Measurements from ENCODE around the gene DNMT3L.
A peak's percentile ranks its signal among the peaks of the same experiment; 100 is the strongest.

The DNMT3L gene

DNA sequence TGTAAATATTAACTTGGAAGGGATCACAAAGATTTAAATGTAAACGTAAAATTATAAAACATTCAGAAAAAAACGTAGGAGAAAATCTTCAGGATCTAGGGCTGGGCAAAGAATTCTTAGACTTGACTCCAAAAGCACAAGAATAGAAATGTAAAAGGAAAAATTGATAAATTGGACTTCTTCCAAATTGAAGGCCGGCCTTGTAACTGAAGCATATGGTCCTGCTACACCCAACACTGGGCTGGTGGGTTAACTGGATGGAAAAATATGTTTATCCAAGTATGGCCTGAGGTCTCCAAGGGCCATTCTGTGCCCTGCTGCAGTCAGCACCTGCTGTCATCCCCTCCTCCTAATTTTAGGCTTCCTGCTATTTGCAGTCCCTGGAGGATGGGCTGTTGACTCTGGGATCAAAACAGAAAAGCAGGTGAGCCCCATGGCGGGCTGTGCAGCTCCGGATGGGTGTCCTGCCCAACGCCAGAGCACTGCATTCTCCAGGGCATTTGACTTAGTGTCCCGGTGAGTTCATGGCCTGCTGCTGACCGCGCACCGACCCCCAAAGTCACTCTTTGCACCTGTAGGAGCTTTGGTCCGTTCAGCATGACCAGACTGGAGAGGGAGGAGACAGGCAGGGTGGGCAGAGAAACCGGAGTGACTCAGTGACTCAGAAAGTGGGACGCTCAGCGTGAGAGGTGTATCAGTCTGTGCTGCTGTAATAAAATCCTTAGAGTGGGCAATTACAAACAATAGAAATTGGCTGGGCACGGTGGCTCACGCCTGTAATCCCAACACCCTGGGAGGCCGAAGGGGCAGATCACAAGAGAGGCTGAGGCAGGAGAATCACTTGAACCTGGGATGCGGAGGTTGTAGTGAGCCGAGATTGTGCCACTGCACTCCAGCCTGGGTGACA lies 17.9 kb upstream of the DNMT3L start:
- no peak for DNase-seq (ENCODE audit: low spot score)

DNA sequence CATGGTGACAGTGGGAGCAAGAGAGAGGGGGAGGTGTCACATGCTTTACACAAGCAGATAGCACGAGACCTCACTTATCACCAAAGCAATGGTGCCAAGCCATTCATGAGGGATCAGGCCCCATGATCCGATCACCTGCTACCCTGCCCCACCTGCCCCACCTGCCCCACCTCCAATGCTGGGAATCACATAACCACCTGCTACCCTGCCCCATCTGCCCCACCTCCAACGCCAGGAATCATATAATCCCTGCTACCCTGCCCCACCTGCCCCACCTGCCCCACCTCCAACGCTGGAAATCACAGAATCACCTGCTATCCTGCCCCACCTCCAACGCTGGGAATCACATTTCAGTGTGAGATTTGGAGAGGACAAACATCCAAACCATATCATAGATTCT lies 13.3 kb upstream of the DNMT3L start:
- DNase-seq (ENCODE audit: low spot score): no peak

GRCh38 chr21:44273046-44273445 lies 11.3 kb upstream of the DNMT3L start:
- DNase-seq (ENCODE audit: low spot score): no peak

DNA sequence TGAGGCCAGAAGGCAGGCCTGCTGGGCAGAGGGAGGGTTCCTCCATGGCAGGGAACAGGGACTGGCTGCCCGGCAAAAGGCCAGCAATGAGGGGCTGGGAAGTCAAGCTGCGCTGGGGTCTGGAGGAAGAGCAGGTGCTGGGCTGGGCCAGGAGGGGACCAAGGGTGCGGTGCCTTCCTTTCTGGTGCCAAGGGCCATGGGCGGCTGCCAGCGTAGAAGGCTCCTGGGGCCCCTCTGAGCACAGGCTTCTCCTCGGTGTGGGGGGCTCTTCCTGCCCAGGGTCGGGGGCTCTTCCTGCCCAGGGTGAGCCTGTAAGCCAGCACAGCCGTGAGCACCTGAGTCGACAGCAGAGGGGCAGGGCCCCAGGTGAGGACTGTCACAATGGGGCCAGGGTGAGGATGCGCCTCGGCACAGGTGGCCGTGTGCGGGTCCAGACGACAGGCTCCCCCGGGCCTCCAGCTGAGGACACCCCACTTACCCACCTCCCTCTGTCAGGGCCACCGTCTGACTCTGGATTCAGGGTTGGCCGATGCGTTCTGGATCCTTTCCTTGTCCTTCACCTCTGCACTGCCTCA lies 10.7 kb upstream of the DNMT3L start:
- DNase-seq (ENCODE audit: low spot score): no peak

DNA sequence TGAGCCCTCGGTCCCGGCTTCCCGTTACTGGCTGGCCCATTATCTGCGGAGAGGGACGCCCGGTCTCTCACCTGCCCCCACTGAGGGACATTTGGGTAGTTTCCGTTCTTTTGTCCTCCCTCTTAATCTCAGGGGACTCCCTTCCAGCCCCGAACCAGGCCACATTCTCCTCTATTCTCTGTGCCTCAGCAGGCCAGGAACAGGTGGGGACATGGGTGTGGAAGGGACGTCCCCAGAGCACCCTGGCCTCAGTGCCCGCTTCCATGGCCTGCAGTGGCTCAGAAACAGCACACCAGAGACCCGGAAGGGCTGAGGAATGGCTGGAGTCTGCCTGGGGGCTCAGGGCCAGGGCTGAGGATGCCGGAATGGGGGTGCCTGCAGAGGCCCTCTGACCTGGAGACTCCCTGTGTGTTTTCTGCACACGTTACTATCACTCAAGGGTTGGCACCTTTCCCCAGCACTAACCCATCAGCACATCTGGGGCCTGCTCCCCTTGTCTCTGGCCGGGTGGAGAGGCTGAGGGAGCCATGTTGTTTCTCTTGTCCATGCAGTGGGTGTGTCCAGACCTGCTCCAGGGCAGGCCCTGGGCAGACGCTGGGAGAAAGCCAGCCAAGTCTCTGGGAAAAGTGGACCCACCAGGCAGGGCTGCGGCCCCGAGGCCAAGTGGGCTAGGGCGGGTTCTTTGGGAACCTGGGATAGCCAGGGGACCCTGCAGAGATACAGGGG lies 10.0 kb upstream of the DNMT3L start:
- DNase-seq (ENCODE audit: low spot score): no peak

DNA sequence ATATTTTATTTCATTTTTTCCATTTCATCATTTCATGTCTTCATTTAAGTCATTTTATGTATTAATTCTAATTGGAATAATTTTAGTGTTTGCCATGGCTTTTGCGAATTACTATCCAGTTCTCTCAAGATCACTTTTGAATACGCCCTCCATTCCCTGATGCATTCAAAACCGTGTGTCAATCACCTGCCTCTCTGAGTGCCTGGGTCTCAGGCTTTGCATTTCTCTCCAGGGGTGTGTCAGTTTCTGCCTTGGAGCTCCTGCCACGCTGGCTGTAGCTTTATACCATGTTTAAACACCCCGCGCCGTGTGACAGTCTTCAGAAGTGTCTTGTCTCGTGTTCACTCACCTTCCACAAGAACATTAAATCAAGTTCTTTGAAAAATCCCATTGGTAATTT lies 7.4 kb upstream of the DNMT3L start:
- DNase-seq (ENCODE audit: low spot score): no peak

DNA sequence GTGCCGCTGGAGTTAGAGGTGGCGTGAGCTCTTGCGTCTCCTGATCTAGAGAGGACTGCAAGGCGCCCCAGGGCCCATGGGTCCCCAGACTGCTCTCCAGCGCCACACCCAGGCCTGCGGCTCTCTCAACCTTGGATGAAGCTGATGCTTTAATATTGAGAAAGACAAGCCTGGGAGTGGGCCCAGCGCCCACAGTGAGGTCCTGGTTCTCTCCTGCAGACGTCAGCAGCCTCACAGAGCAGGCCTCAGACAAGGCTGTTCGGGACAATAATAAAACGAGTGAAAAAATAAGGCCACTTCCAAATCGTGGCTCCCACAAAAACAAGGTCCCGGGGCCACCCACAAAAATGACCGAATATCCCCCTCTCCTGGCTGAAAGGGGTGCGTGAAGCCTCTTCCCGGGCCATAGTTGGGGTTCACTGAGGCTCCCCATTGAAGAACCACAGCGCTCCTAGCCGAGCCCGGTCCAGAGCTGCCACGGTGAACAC lies 6.0 kb upstream of the DNMT3L start:
- peak; percentile 29 for DNase-seq (ENCODE audit: low spot score)

GRCh38 chr21:44265734-44266270 lies 4.1 kb upstream of the DNMT3L start:
- DNase-seq (ENCODE audit: low spot score): no peak

GRCh38 chr21:44263768-44264167 lies 2.1 kb upstream of the DNMT3L start:
- DNase-seq (ENCODE audit: low spot score): no peak

- DNase-seq (ENCODE audit: low spot score): no peak
Observed at GRCh38 chr21:44263221-44263760, 1.6 kb upstream of the DNMT3L start.

DNA sequence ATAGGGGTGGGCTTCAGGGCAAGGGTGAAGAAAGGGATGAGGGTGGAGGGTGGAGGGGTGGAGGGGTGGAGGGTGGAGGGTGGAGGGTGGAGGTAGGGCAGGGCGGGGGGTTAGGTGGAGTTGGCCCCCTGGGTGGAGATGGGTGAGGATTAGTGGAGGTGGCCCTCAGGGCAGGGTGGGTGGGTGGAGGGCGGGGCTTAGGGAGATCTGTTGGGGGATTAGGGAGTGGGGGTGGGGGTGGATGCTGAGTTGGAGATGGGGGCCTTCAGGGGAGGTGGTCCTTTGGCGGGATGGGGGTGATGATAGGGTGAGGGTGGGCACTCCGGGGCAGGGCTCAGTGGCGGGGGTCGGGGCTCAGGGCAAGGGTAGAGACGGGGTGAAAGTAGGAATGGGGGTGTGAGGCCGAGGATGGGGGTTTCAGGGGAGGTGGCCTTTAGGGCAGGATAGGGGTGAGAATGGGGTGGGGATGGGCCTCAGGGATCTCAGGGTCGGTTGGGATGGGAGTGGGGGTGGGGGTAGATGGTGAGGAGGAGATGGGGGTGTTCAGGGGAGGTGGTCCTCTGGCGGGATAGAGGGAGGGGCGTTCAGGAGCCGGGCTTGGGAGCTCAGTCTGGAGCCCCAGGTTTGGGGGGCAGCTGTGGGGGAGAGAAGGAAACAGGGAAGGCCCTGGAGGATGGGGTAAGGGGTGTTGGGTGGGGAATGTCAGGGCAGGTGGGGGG lies 800 bp upstream of the DNMT3L start:
- DNase-seq (ENCODE audit: low spot score): no peak

DNA sequence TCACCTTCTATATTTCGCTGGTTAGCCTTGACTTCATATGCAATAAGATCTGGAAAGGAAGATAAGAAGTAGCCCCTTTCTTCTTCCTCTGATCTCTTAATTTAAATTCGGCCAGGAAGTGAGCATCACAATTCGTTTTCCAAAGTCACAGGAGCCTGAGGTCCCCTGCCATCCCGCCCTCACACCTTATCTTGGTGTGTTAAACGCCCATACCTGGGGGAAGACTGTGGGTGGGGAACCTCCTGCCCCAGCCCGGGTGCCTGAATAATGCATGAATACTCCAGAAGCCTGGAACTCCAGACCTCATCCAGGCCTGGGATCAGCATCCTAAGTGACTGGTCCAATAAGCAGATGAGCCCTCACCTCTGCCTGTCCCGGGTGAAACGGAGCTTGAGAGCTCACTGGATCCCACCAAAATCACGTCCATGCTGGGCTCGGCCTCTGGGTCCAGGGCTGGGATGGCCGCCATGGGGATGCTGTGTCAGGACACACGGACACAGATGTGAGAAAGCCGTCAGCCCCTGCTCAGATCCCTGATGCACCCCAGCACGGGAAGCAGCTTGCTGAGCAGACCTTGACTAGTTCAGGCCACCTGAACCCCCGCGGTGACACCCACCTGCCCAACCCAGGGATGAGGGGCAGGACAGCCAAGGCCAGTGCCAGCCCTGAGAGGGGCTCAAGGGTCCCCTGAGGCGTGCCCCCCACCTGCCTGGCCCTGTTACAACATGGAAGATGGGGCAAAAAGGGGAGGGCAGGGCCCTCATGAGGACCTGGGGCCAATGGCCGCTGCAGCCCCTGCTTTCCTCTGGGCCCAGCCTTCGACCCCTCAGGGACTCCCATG lies 686 bp downstream of the DNMT3L start:
- DNase-seq (ENCODE audit: low spot score): no peak

DNA sequence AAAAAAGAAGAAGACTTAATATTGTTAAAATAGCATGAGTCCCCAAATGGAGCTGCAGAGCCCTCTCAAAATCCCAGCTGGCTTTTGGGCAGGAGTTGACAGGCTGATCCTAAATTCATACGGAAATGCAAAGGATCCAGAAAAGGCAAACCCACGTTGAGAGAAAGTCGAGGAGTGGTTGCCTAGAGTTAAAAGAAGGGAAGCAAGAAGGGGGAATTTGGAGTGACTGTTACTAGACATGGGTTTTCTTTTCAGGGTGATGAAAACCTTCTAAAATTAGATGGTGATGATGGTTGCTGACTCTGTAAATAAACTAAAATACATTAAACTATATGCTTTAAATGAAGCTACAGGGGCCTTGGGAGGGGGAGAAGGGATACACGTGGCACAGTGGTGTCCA lies 1.6 kb downstream of the DNMT3L start:
- no peak for DNase-seq (ENCODE audit: low spot score)

DNA sequence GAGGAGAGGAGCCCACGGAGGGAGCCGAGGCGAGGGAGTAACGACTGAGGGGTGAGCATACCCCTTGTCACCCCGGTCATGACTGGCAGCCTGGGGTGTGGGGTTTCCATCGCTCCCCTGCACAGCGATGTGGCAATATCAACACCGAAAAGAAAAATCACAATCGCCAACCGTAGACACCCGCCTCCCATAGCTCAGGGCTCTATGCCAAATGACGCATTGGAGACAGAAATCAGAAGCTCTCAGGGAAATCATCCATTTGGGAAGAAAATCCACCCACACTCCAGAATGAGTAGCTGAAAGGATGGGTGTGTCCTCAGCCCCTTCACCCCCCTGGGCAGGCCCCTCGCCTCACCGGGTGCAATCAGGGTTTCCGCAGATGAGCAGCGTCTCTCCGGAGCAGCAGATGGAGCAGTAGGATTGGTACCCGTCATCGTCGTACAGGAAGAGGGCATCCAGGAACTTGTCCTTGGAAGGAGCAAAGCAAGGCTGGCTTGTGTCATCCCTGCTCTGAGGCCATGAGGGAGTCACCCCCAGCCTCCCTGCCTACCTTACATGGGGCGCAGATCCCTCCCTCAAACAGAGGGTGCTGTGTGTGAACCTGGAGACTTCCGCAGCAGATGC lies 2.5 kb downstream of the DNMT3L start:
- no peak for DNase-seq (ENCODE audit: low spot score)

DNA sequence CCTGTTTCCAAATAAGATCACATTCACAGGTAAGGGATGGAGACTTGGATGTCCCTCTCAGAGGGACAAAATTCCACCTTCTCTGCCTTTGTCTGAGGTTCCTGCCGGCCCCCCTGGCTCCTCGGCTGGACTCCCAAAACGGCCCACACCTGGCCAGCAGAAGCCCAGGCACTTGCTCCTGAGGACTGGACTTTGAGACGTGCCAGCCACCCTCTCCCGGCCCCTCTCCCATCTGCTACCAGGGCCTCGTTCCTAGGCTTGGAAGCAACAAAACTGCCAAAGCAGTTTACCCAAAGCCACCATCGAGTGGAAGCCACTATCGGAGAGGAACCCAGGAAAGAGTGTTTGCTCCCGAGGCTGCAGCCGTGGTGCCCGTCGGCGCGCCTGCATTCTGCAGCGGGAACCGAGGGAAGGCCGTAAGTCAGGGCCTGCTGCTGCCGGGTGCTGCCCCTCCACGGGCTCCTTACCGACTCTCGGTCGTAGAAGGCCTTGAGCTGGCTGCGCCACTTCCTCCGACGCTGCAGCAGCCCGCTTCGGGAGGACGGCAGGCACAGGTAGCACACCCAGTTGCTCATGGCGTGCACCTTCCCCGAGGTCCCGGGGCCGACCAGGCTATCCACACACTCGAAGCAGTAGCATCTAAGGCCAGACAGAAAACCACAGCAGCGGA lies 3.5 kb downstream of the DNMT3L start:
- no peak for DNase-seq (ENCODE audit: low spot score)

GRCh38 chr21:44255511-44255981 lies 6.2 kb downstream of the DNMT3L start:
- DNase-seq (ENCODE audit: low spot score): peak; percentile 38

GRCh38 chr21:44253832-44254710 lies 7.6 kb downstream of the DNMT3L start:
- DNase-seq (ENCODE audit: low spot score): no peak

All from AG08395 (cell line).